T-helper 1 cell treated with Interleukin-12 subunit alpha and Interleukin-12 subunit beta and Interleukin-4 antibody, amounts not matched to agents 30 μg/mL and 1 μg/mL, for 36 hours (primary cell): ENCODE data around the gene TBC1D30.
"Not testable (repeated sequence)": the region's sequence is repeated elsewhere in the genome, so short reads cannot be mapped to it uniquely, and the experiment has no call there.

ENCODE experiments used
- H3K27ac Mint-ChIP-seq: one replicate; pipeline ENCODE4 v1.8.0; 2021; ENCODE audit warnings: mild to moderate bottlenecking, mixed read lengths
- H3K27me3 Mint-ChIP-seq: one replicate; pipeline ENCODE4 v1.8.0; 2021; ENCODE audit warnings: low read depth, mixed read lengths
- H3K36me3 Mint-ChIP-seq: one replicate; pipeline ENCODE4 v1.8.0; 2021; ENCODE audit warnings: low read depth, mixed read lengths
- H3K4me1 Mint-ChIP-seq: one replicate; pipeline ENCODE4 v1.8.0; 2021; ENCODE audit warnings: low read depth, mixed read lengths
- H3K4me3 Mint-ChIP-seq: one replicate; pipeline ENCODE4 v1.8.0; 2021; ENCODE audit warnings: mild to moderate bottlenecking, moderate library complexity, mixed read lengths
- H3K9me3 Mint-ChIP-seq: one replicate; pipeline ENCODE4 v1.8.0; 2021; ENCODE audit warnings: mixed read lengths

TBC1D30 gene

GRCh38 chr12:64794305-64794704, 30.1 kb upstream of the TBC1D30 start:
- Mint-ChIP-seq H3K9me3 (no peaks in the 10 kb centered on the region), H3K36me3 (no peaks in the 10 kb centered on the region), H3K4me1 (no peaks in the 10 kb centered on the region), H3K4me3 (no peak overlapping the region), H3K27me3 (peaks cover 38% of the 10 kb centered on the region), H3K27ac (no peak overlapping the region)

- Mint-ChIP-seq H3K27ac (no peak overlapping the region), H3K36me3 (no peaks in the 10 kb centered on the region), H3K27me3 (peaks cover 39% of the 10 kb centered on the region), H3K4me1 (no peaks in the 10 kb centered on the region), H3K9me3 (no peaks in the 10 kb centered on the region), H3K4me3 (no peak overlapping the region)
These were observed 28.1 kb upstream of the TBC1D30 start for GRCh38 chr12:64796205-64796845.

DNA sequence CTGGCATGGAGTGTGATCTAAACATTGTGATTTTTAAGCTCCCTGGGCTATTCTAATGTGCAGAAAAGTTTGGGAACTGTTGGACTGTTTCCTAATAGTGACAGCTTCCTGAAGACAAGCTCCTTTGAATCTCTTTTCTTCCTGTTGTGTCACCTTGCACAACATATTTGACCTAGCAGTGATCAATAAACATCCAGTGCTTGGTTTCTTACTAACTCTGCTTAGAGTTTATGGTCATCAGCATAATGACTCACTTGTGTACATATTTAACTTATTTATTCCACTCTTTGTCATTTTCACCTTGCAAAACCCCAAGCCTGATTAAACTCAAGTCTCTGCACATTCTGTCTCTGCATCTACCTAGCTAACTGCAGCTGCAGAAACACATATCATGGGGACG, 27.3 kb upstream of the TBC1D30 start:
- Mint-ChIP-seq H3K27ac (no peak overlapping the region), H3K27me3 (peaks cover 39% of the 10 kb centered on the region), H3K36me3 (no peaks in the 10 kb centered on the region), H3K4me1 (no peaks in the 10 kb centered on the region), H3K9me3 (no peaks in the 10 kb centered on the region), H3K4me3 (no peak overlapping the region)

DNA sequence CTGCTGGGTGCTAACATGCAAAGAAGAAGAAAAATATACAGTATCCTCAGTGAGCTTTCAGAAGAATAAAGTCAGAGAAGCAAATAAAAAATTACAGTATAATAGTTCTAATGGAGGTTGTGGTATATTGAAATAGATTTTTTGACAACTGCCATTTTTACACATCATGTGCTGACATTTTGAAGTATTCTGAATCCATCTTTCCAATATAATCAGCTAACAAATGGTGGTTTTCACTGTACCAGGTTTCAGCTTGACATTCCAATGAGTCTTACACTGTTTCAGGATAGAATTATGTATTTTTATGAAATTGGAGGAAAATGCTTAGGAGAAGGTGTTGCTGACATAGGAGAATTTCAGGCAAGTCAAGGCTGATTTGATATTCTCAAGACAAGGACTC, 26.3 kb upstream of the TBC1D30 start:
- Mint-ChIP-seq H3K36me3 (no peaks in the 10 kb centered on the region), H3K4me1 (no peaks in the 10 kb centered on the region), H3K4me3 (no peak overlapping the region), H3K9me3 (no peaks in the 10 kb centered on the region), H3K27ac (no peak overlapping the region), H3K27me3 (peaks cover 39% of the 10 kb centered on the region)

DNA sequence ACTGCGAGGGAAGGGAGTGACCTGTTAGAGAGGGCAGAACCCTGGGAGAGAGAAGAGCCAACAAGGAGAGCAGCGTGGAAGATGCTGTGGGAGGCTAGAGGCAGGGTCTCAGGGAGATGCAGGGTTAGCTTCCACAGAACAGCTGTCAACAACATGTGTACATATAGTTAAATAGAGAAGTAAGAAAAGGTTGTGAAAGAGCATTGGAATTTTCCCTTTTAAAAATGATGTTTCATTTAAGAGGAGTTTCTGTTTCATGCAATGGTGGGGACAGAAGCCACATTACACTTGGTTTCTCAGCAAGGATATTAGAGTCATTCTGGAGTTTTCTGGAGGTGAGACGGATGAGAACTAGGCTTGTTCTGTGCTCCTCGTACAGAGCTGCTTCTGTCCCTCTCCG, 23.8 kb upstream of the TBC1D30 start:
- H3K27ac Mint-ChIP-seq: no peak overlapping the region

DNA sequence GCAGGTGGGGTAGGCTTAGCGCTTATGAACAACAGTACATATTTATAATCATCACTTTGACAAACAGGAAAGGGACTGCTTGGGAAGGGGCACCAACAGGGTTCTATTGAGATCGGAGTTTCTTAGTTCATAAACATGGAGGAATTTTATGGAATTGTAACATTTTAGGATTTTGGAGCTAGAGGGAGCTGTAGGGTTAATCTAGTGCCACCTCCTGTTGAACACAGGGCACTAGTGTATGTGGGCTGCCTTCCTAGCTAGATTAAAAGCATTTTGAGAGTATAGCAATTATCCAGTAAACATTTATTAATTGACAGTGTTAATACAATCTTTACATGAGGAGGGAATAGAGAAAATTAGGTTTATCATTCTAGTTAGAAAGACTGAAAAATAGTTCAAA, 23.1 kb upstream of the TBC1D30 start:
- Mint-ChIP-seq H3K36me3 (no peaks in the 10 kb centered on the region), H3K27me3 (peaks cover 31% of the 10 kb centered on the region), H3K27ac (no peak overlapping the region), H3K4me1 (no peaks in the 10 kb centered on the region), H3K9me3 (no peaks in the 10 kb centered on the region), H3K4me3 (no peak overlapping the region)

More for the DNA sequence above, 23.8 kb upstream of the TBC1D30 start:
- no peaks in the 10 kb centered on the region for H3K9me3 Mint-ChIP-seq
- no peaks in the 10 kb centered on the region for H3K4me1 Mint-ChIP-seq
- no peak overlapping the region for H3K4me3 Mint-ChIP-seq
- no peaks in the 10 kb centered on the region for H3K36me3 Mint-ChIP-seq
- peaks cover 30% of the 10 kb centered on the region for H3K27me3 Mint-ChIP-seq

GRCh38 chr12:64802180-64802775, 22.2 kb upstream of the TBC1D30 start:
- peaks cover 35% of the 10 kb centered on the region for H3K27me3 Mint-ChIP-seq

GRCh38 chr12:64806173-64806572, 18.3 kb upstream of the TBC1D30 start:
- H3K27me3 Mint-ChIP-seq: peaks cover 35% of the 10 kb centered on the region
- H3K9me3 Mint-ChIP-seq: no peaks in the 10 kb centered on the region
- H3K27ac Mint-ChIP-seq: no peak overlapping the region
- H3K36me3 Mint-ChIP-seq: no peaks in the 10 kb centered on the region
- H3K4me3 Mint-ChIP-seq: no peak overlapping the region
- H3K4me1 Mint-ChIP-seq: peaks cover 2% of the 10 kb centered on the region

More at GRCh38 chr12:64802180-64802775, 22.2 kb upstream of the TBC1D30 start:
- not testable (repeated sequence) for H3K4me3 Mint-ChIP-seq, H3K9me3 Mint-ChIP-seq, H3K27ac Mint-ChIP-seq, H3K36me3 Mint-ChIP-seq, H3K4me1 Mint-ChIP-seq

GRCh38 chr12:64806593-64807460, 17.6 kb upstream of the TBC1D30 start:
- Mint-ChIP-seq H3K27ac (no peak overlapping the region), H3K36me3 (no peaks in the 10 kb centered on the region), H3K9me3 (no peaks in the 10 kb centered on the region), H3K27me3 (peaks cover 33% of the 10 kb centered on the region), H3K4me3 (no peak overlapping the region), H3K4me1 (peaks cover 2% of the 10 kb centered on the region)

DNA sequence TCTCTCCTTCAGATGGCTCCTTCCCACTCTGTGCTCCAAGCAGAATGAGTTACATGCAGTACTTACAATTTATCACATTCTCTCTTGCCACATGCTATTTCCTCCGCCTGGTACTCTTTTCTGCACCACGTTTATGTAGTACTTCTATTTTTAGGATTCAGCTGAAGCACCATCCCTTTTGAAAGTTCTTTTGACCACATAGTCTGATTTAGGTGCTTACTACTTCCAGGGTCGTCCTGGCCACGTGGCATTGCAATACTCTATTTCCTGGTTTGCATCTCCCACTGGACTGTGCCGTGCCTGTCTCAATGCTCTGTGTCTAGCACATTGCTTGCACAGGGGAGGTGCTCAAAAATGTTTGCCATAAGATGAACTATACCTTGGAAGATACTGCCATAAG, 16.3 kb upstream of the TBC1D30 start:
- Mint-ChIP-seq H3K36me3 (no peaks in the 10 kb centered on the region), H3K4me3 (no peak overlapping the region), H3K4me1 (peaks cover 2% of the 10 kb centered on the region), H3K9me3 (no peaks in the 10 kb centered on the region), H3K27me3 (peaks cover 33% of the 10 kb centered on the region), H3K27ac (no peak overlapping the region)

- Mint-ChIP-seq H3K27me3 (peaks cover 23% of the 10 kb centered on the region), H3K27ac (no peak overlapping the region), H3K4me3 (no peak overlapping the region), H3K36me3 (no peaks in the 10 kb centered on the region), H3K9me3 (no peaks in the 10 kb centered on the region), H3K4me1 (peaks cover 2% of the 10 kb centered on the region)
These were observed 13.6 kb upstream of the TBC1D30 start for GRCh38 chr12:64810831-64811230.

GRCh38 chr12:64813723-64814122, 10.7 kb upstream of the TBC1D30 start:
- Mint-ChIP-seq H3K27me3 (peaks cover 11% of the 10 kb centered on the region), H3K9me3 (no peaks in the 10 kb centered on the region), H3K27ac (no peak overlapping the region), H3K4me3 (no peak overlapping the region), H3K4me1 (no peaks in the 10 kb centered on the region), H3K36me3 (no peaks in the 10 kb centered on the region)

DNA sequence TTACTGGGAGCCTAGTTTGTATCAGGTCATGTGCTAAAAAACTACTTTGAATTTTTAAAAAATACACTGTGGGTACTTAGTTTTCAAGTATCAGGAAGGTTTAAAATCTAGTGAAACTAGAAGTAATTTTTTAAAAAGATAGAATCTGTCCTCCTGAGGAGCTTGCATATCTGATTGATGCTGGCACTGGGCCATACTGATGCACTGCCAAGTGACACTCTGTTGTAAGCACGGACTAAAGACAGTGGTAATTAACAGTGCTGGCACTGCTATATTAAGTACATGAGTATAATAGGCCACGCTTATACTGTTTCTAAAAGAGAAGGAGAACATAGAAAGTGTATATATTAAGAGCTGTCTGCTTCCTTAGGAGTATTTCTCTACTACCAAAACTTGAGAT, 10.0 kb upstream of the TBC1D30 start:
- Mint-ChIP-seq H3K4me3 (no peak overlapping the region), H3K27ac (no peak overlapping the region), H3K36me3 (no peaks in the 10 kb centered on the region), H3K9me3 (no peaks in the 10 kb centered on the region), H3K4me1 (no peaks in the 10 kb centered on the region), H3K27me3 (peaks cover 10% of the 10 kb centered on the region)

GRCh38 chr12:64819816-64820402, 4.5 kb upstream of the TBC1D30 start:
- H3K27me3 Mint-ChIP-seq: peaks cover 24% of the 10 kb centered on the region
- H3K4me1 Mint-ChIP-seq: peaks cover 3% of the 10 kb centered on the region
- H3K4me3 Mint-ChIP-seq: no peak overlapping the region
- no peaks in the 10 kb centered on the region for H3K36me3 Mint-ChIP-seq
- H3K9me3 Mint-ChIP-seq: no peaks in the 10 kb centered on the region
- no peak overlapping the region for H3K27ac Mint-ChIP-seq
